Left renal cortex interstitium (tissue), 4 donors: ENCODE results near the gene MOCS1. TPM values are rescaled to one million over a fixed set of nuclear protein-coding genes. Genes with fewer than 3 reads are reported as not detected.
"Not testable (repeated sequence)": the region's sequence is repeated elsewhere in the genome, so short reads cannot be mapped to it uniquely, and the experiment has no call there.

Experiments used
- DNase-seq, 4 donors: peaks; one replicate each; pipeline ENCODE4 v3.0.0-alpha.2; 2013; ENCODE audit warnings: low read depth in 4 of 4, low spot score in 2 of 4, missing footprints in 1 of 4
- polyA plus RNA-seq, 4 donors: library from polyadenylated mRNA; unstranded; fragments of 120-200 nt; gene quantifications; one replicate each; pipeline ENCODE4 v1.2.1, GENCODE V29; 2013; ENCODE audit not compliant: insufficient read length in 4 of 4

Gene MOCS1
- polyA plus RNA-seq = 10 to 100 TPM; 11.3 to 14.4 (median 12.6) TPM

DNA sequence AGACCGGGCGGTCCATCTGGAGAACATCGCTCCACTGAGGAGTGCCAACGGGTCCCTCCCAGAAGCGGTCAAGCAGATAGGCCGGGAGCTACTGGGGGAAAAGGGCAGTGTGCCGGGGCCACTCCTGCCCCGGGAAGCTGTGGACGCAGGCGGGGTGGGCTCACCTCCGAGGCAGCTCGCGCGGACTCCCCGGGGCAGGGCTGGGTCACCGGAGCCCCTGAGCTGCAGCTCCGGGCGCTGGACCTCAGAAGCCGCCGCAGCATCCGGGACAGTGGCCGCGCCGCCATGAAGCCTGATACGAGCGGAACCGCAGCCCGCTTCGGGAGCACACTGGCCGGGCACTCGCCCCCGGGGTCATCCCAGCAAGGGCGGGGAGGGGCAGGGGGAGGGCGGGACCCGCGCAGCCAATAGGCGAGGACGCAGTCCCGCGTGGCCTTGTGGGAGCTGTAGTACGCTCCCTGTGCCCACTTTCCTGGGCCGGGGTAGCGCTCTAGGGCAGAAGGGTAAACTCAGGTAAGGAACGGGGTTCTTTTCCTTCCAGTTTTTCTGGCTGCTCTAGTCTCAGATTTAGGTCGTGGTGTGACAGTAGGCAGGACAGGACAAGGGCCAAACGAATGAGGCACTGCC, at the start of gene MOCS1:
TSS of gene MOCS1 (minus strand) at position 332 of the 627 bp plus-strand sequence. CDS start at position 287, 45 bp downstream.
- peak in 2 of 4 donors; percentile 34 to 41 for DNase-seq

DNA sequence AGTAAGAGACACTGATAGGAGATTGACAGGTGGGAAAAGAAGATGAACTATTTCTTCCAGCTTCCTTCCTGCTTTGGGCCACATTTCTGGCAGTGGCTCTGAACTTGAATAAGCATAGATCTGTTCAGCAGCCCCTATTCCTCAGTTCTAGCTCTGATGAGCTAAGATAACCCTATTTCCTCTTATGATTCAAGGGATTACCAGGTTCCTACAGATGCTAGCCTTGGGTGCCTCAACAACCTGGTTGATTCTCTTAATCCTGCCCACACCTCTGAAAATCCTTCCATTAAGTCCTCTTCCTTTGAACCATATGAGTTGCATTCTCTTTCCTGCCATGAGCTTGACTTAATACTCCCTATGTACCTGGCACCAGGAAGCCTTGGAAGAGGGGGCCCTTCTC, 49.8 kb upstream of the MOCS1 start:
- no peak for DNase-seq

GRCh38 chr6:39983193-39983592, 48.9 kb upstream of the MOCS1 start:
- no peak for DNase-seq

DNA sequence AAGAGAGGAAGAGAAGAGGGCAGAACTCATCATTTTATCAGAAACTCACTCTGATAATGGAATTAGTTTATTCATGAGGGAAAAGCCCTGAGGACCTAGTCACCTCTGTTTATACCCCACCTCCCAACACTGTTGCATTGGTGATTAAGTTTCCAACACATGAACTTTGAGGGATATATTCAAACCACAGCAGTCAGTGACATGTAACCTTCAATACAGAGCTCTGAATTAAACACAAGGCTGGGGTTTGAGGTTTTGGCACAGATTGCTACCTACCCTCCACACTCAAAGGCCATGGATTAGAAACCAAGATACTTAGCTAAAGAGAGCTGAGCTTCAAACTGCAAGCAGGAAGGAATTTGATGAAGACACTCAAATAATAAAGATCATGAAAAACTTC, 48.5 kb upstream of the MOCS1 start:
- no peak for DNase-seq

- DNase-seq = peak; percentile 20 to 49 (median 28)
Observed at GRCh38 chr6:39980839-39981580, 46.7 kb upstream of the MOCS1 start.

GRCh38 chr6:39979461-39980328, 45.4 kb upstream of the MOCS1 start:
- no peak for DNase-seq

DNA sequence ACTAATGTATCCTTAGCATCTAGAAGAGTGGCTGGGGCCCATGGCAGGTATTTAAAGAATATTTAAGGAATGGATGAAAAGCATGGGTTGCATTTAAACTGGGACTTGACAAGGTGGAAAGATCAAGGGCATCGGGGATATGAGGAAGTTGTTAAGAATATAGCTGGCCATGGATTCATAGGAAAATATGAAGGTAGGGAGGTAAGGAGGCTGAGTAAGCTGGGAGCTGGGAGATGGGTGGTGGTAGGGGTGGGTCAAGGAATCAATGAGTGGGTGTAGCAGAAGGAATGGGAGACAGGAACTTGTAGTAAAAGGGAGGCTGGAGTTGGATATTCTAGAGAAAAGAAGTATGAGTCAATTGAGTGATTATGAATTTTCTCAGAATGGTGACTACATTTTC, 44.0 kb upstream of the MOCS1 start:
- no peak for DNase-seq

DNA sequence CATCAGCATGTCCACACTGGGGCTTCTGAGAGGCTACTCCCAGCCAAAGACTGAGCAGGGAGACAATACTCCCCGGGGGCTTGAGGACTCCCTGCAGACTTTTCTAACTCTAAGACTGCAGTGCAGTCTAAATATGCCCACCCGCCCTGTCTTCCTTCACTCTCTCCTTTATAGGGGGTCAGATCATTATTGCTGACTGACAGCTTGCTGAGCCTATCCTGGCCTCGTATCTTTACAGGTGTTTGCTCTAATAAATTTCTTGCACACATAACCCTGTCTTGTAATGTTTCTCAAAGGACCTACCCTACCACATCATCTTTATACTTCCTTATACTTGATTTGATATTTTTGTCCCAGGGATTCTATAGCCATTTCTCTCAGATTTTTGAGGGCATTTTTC, 39.4 kb upstream of the MOCS1 start:
- no peak for DNase-seq

DNA sequence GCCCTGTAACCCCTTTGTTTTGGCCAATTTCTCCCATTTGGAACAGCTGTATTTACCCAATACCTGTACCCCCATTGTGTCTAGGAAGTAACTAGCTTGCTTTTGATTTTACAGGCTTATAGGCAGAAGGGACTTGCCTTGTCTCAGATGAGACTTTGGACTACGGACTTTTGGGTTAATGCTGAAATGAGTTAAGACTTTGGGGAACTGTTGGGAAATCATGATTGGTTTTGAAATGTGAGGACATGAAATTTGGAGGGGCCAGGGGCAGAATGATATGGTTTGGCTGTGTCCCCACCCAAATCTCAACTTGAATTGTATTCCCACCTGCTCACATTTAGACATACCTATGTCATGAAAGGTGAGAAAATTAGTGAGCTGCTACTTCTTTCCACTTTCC, 38.5 kb upstream of the MOCS1 start:
- not testable (repeated sequence) for DNase-seq

DNA sequence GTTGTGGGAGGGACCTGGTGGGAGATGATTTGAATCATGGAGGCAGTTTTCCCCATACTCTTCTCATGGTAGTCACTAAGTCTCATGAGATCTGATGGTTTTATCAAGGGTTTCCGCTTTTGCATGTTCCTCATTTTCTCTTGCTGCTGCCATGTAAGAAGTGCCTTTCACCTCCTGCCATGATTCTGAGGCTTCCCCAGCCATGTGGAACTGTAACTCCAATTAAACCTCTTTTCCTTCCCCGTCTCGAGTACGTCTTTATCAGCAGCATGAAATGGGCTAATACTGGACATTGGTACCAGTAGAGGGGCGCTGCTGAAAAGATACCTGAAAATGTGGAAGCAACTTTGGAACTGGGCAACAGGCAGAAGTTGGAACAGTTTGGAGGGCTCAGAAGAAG, 36.9 kb upstream of the MOCS1 start:
- DNase-seq = not testable (repeated sequence)

DNA sequence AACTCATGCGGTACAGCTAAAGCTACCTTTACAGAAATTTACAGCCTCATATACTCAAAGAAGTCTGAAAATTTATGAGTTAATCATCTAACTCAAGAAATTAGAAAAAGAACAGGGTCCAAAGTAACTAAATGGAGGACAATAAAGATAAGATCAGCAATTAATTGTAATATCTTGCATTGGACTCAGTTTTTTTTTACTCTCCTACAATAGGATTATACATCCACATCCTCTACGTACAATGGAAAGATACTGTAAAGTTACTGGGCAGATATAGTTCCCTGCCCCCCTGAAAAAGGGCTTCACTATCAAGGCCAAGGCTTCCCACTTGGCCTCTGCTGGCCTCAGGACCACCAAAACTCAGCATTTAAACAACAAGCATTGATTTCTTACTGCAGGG, 31.5 kb upstream of the MOCS1 start:
- DNase-seq = no peak

GRCh38 chr6:39964530-39964929, 30.3 kb upstream of the MOCS1 start:
- DNase-seq = no peak

GRCh38 chr6:39964094-39964493, 29.8 kb upstream of the MOCS1 start:
- DNase-seq = no peak

- DNase-seq = no peak
Observed at GRCh38 chr6:39962831-39963230, 28.6 kb upstream of the MOCS1 start.

- no peak for DNase-seq
Observed at GRCh38 chr6:39961178-39961577, 26.9 kb upstream of the MOCS1 start.

DNA sequence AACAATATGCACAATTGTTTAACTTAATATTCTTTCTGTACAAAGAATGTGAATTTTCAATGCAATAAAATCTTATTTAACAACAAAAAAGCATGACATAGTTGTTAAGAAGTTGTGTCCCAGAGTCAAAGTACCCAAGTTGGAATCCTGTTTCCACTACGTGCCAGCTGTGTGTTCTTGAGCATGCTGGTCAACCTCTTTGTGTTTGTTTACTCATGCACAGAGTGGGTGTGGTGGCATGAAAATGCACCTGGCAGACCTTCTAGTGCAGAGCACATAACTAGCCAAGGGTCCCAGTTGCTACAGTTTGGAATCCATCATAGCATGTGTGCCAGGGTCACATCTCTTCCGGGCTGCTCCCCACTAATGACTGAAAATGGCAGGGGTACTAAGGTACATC, 24.7 kb upstream of the MOCS1 start:
- DNase-seq = no peak

DNA sequence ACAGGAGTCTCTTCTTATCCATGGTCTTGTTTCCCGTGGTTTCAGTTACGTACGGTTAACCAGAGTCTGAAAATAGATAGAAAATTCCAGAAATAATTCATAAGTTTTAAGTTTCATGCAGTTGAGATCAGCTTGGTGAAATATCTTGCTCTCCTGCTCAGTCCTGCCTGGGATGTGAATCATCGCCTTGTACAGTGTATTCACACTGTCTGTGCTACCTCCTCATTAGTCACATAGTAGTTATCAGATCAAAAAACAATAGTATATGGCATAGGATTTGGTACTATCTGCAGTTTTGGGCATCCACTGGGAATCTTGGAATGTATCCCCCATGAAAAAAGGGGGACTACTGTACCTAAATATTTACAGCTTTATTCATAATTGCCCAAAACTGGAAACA, 22.7 kb upstream of the MOCS1 start:
- DNase-seq = no peak

- DNase-seq = no peak
Observed at GRCh38 chr6:39953076-39953618, 18.9 kb upstream of the MOCS1 start.

DNA sequence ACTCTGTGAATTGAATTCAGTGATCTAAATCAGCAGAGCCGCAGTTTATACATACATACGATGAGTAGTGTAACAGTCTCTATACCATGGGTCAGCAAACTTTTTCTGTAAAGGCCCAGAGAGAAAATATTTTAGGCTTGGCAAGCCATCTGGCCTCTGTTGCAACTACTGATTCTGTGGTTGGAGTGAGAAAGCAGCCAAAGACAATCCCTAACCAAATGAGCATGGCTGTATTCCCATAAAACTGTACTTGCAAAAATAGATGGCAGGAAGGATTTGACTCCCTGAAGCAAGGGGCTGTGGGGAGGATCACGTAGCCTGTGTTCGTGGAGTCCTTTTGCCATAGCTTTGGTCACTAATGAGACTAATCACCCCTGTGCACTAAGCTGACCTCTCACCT, 17.9 kb upstream of the MOCS1 start:
- no peak for DNase-seq

DNA sequence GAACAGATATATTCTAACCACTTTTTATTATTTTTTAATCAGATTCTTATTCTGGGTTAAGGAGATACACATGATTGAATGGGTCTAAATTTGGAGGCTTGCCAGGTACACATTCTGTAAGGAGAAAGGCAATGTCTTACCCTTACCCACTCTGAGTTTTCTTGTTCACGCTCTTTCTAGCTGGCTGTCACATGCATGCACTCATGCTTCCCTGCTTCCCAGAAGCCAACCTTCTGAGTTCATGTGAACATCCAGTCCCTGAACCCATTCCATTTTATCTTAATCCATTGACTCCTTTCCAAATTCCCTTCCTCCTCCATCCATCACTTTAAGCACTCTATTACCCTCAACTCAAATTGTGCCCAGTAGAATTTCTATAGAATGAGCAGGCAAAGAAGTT, 17.5 kb upstream of the MOCS1 start:
- no peak for DNase-seq

- DNase-seq = no peak
Observed at GRCh38 chr6:39951191-39951590, 16.9 kb upstream of the MOCS1 start.
